HCT116 (cell line): ENCODE measurements around the gene ETS1. TPM values are rescaled to one million over a fixed set of nuclear protein-coding genes. Genes with fewer than 3 reads are reported as not detected.

ENCODE experiments used
- ATAC-seq: fragments of 200-7000 bp; cut with Tn5 transposase; 2 replicates; pipeline ENCODE4 v1.9.1; 2020; ENCODE audit warnings: mild to moderate bottlenecking, moderate library complexity
- BruUV-seq: library from RNA; stranded (reverse); fragments of 400-500 nt; replicated peaks from 2 replicates; lab custom pipeline; 2021; lab: Mats Ljungman, UMichigan
- CTCF ChIA-PET: fragments of 300-600 bp; sonication (Branson Sonifier 250); formaldehyde crosslinking; loops from one replicate; lab custom pipeline; 2021; ENCODE audit warnings: antibody characterized with exemption; lab: Charles Lee
- POLR2A ChIA-PET: fragments of 300-600, 350-600 bp; sonication (Branson Sonifier 250); formaldehyde crosslinking; loops from one replicate; lab custom pipeline; 2021; ENCODE audit warnings: antibody characterized with exemption; lab: Charles Lee
- RAD21 ChIA-PET, 2 experiments: fragments of 300-600 bp; sonication (Branson Sonifier 250); formaldehyde crosslinking; loops; one replicate each; lab custom pipeline; 2023; ENCODE audit warnings: low total read pairs in 2 of 2; ENCODE audit not compliant: uncharacterized antibody in 2 of 2, unreplicated experiment in 2 of 2, low non-redundant PET in 1 of 2; lab: Charles Lee
- DNase-seq: peaks from one replicate; pipeline ENCODE4 v3.0.0-alpha.2; 2010; ENCODE audit warnings: low read depth, low spot score
- H2AFZ ChIP-seq: fragments of 200-600 bp; shearing (Covaris generic), sonication (generic); 2 replicates; pipeline ENCODE4 v1.6.1; 2017; ENCODE audit warnings: low read depth, mixed run types, mixed read lengths, antibody characterized with exemption, low read length; ENCODE audit not compliant: poor library complexity, severe bottlenecking
- H3K27ac ChIP-seq: 2 replicates; pipeline ENCODE4 v1.5.1; 2012; ENCODE audit warnings: low read depth, low read length
- H3K27me3 ChIP-seq: fragments of 200-600 bp; sonication (generic); 2 replicates; pipeline ENCODE4 v1.6.1; 2016; ENCODE audit warnings: mixed run types, low read length, mixed read lengths; ENCODE audit not compliant: insufficient read depth
- H3K36me3 ChIP-seq, 2 experiments: fragments of 200-500 bp in 1 of 2; fragments of 200-600 bp in 1 of 2; sonication (Bioruptor generic) in 1 of 2; sonication (generic) in 1 of 2; 2 replicates each; pipeline versions ENCODE4 v1.5.1 to v1.6.1; 2014 to 2016; ENCODE audit warnings: low read length in 2 of 2, inconsistent platforms in 1 of 2, mixed read lengths in 1 of 2, mixed run types in 1 of 2; ENCODE audit not compliant: insufficient read depth in 2 of 2, control insufficient read depth in 1 of 2
- H3K4me1 ChIP-seq, 2 experiments: fragments of 200-600 bp in 1 of 2; sonication (generic) in 1 of 2; 2 replicates each; pipeline versions ENCODE4 v1.5.1 to v1.6.1; 2012 to 2017; ENCODE audit warnings: low read length in 2 of 2, inconsistent platforms in 1 of 2, mild to moderate bottlenecking in 1 of 2, mixed read lengths in 1 of 2, mixed run types in 1 of 2, moderate library complexity in 1 of 2; ENCODE audit not compliant: insufficient read depth in 2 of 2, control insufficient read depth in 1 of 2
- H3K4me2 ChIP-seq: fragments of 200-600 bp; sonication (generic); 2 replicates; pipeline ENCODE4 v1.6.1; 2017; ENCODE audit warnings: mixed run types, low read length, mixed read lengths
- H3K4me3 ChIP-seq, 2 experiments: fragments of 200-600 bp in 1 of 2; sonication (generic) in 1 of 2; replicated peaks in 1 of 2; 2 replicates each; pipeline ENCODE4 v1.5.1; 2011 to 2016; ENCODE audit warnings: low read length in 2 of 2, control low read depth in 1 of 2, low read depth in 1 of 2, mild to moderate bottlenecking in 1 of 2, mixed read lengths in 1 of 2, mixed run types in 1 of 2
- H3K79me2 ChIP-seq: fragments of 200-600 bp; sonication (generic); 2 replicates; pipeline ENCODE4 v1.6.1; 2017; ENCODE audit warnings: mild to moderate bottlenecking, mixed run types, low read length, moderate library complexity, mixed read lengths; ENCODE audit not compliant: insufficient read depth
- H3K9ac ChIP-seq: fragments of 200-600 bp; sonication (generic); 2 replicates; pipeline ENCODE4 v1.6.1; 2016; ENCODE audit warnings: low read length, mixed read lengths
- H3K9me2 ChIP-seq: fragments of 200-600 bp; sonication (generic), shearing (Covaris generic); 2 replicates; pipeline ENCODE4 v1.6.1; 2017; ENCODE audit warnings: mixed run types, mild to moderate bottlenecking, moderate library complexity; ENCODE audit not compliant: insufficient read depth
- H3K9me3 ChIP-seq, 2 experiments: fragments of 200-500 bp in 1 of 2; fragments of 200-600 bp in 1 of 2; sonication (Bioruptor generic) in 1 of 2; sonication (generic) in 1 of 2; 2 replicates each; pipeline ENCODE4 v1.6.1; 2014 to 2017; ENCODE audit warnings: low read length in 2 of 2, mixed read lengths in 2 of 2, inconsistent platforms in 1 of 2, low read depth in 1 of 2, mild to moderate bottlenecking in 1 of 2, mixed run types in 1 of 2, moderate library complexity in 1 of 2; ENCODE audit not compliant: control insufficient read depth in 1 of 2, insufficient read depth in 1 of 2
- H4K20me1 ChIP-seq: fragments of 200-600 bp; sonication (generic), shearing (Covaris generic); 2 replicates; pipeline ENCODE4 v1.6.1; 2017; ENCODE audit warnings: mixed run types, mild to moderate bottlenecking, moderate library complexity; ENCODE audit not compliant: insufficient read depth
- ATF3 ChIP-seq: IDR thresholded peaks from 2 replicates; pipeline ENCODE4 v1.6.1; 2012
- CEBPB ChIP-seq: IDR thresholded peaks from 2 replicates; pipeline ENCODE4 v1.6.1; 2012; ENCODE audit warnings: low read depth
- EGR1 ChIP-seq: IDR thresholded peaks from 2 replicates; pipeline ENCODE4 v1.6.1; 2012; ENCODE audit warnings: low read depth
- EZH2 ChIP-seq: fragments of 200-600 bp; sonication (generic); IDR thresholded peaks from 2 replicates; pipeline ENCODE4 v1.6.1; 2017; ENCODE audit warnings: antibody characterized with exemption, mixed run types
- EZH2phosphoT487 ChIP-seq: fragments of 200-600 bp; IDR thresholded peaks from 2 replicates; pipeline ENCODE4 v1.6.1; 2018; ENCODE audit warnings: antibody characterized with exemption, borderline replicate concordance
- JUND ChIP-seq: IDR thresholded peaks from 2 replicates; pipeline ENCODE4 v1.6.1; 2012
- POLR2A ChIP-seq: IDR thresholded peaks from 2 replicates; pipeline ENCODE4 v1.7.0; 2011; ENCODE audit warnings: borderline replicate concordance; ENCODE audit not compliant: insufficient read depth, insufficient read length; ENCODE audit errors: extremely low read depth
- POLR2AphosphoS5 ChIP-seq: IDR thresholded peaks from 2 replicates; pipeline ENCODE4 v1.6.1; 2011; ENCODE audit warnings: mild to moderate bottlenecking, low read depth, low read length, moderate library complexity
- SIN3A ChIP-seq: IDR thresholded peaks from 2 replicates; pipeline ENCODE4 v1.6.1; 2012; ENCODE audit warnings: low read depth
- YY1 ChIP-seq: IDR thresholded peaks from 2 replicates; pipeline ENCODE4 v1.6.1; 2011; ENCODE audit warnings: low read length, low read depth, moderate library complexity, mild to moderate bottlenecking; ENCODE audit not compliant: insufficient replicate concordance; ENCODE audit errors: extremely low read depth
- ZBTB33 ChIP-seq: IDR thresholded peaks from 2 replicates; pipeline ENCODE4 v1.6.1; 2011; ENCODE audit warnings: mild to moderate bottlenecking, low read length, moderate library complexity; ENCODE audit not compliant: insufficient replicate concordance; ENCODE audit errors: extremely low read depth
- ZFX ChIP-seq: fragments of 450-650 bp; IDR thresholded peaks from 2 replicates; pipeline ENCODE4 v1.6.1; 2017
- intact Hi-C: fragments of 100-400 bp; cut with micrococcal nuclease; formaldehyde crosslinking; loops from 2 replicates; pipeline ENCODE4 v1.10.0; 2022
- total RNA-seq: library from RNA; stranded (reverse); gene quantifications from one replicate; pipeline ENCODE4 v1.2.1, GENCODE V29; 2021; ENCODE audit not compliant: unreplicated experiment

ETS1 gene
- total RNA-seq, 1 experiment from 2014 or later, result 9.2 TPM

- no TSS peak for BruUV-seq
- H3K27me3 ChIP-seq, result no peaks in the 10 kb centered on the region
- intact Hi-C loops, result no loop called here
- ATAC-seq (no peak), DNase-seq (no peak)
- no peaks in the 10 kb centered on the region for H3K36me3 ChIP-seq
- RAD21 ChIA-PET, result no interaction called here
- H3K27ac ChIP-seq, result no peak overlapping the region
- no peaks in the 10 kb centered on the region for H3K9me2 ChIP-seq
- H2AFZ ChIP-seq, result no peak overlapping the region
- H3K4me3 ChIP-seq, result no peak overlapping the region
- H3K9me3 ChIP-seq, result no peaks in the 10 kb centered on the region
- no peaks in the 10 kb centered on the region for H3K4me1 ChIP-seq
- POLR2A ChIA-PET, result no interaction called here
- H3K4me2 ChIP-seq, result no peak overlapping the region
- CTCF ChIA-PET, result no interaction called here
- H3K9ac ChIP-seq, result no peak overlapping the region
- no peaks in the 10 kb centered on the region for H3K79me2 ChIP-seq
- TF ChIP-seq ZBTB33, result no peak
- no peak for TF ChIP-seq EGR1
- TF ChIP-seq YY1, result no peak
- TF ChIP-seq SIN3A, result no peak
- TF ChIP-seq EZH2phosphoT487, result no peak
- no peak for TF ChIP-seq ZFX
- TF ChIP-seq POLR2AphosphoS5, result no peak
- no peak for TF ChIP-seq EZH2
- no peak for TF ChIP-seq POLR2A
- TF ChIP-seq CEBPB, result no peak
- no peak for TF ChIP-seq ATF3
- TF ChIP-seq JUND, result no peak
- no peaks in the 10 kb centered on the region for H4K20me1 ChIP-seq
These were observed 155.4 kb downstream of the ETS1 start for GRCh38 chr11:128431931-128432330.
